Erythroblast (primary cell): ENCODE data around the gene CUX1.

Experiments used
- GATA1 ChIP-seq: IDR thresholded peaks from 2 replicates; pipeline ENCODE4 v1.6.1; 2011; ENCODE audit warnings: low read depth, mild to moderate bottlenecking, control low read depth, low read length, moderate library complexity
- POLR2A ChIP-seq: IDR thresholded peaks from 2 replicates; pipeline ENCODE4 v1.6.1; 2011; ENCODE audit warnings: mild to moderate bottlenecking, low read length

GRCh38 chr7:102024005-102024768 is 206.8 kb downstream of the CUX1 start:
- TF ChIP-seq POLR2A (no peak), GATA1 (no peak)
